DMS53 treated with DMSO at 0.1 percent for 48 hours (cell line): ENCODE results near the gene PPP1R14C.

ENCODE experiments used
- DNase-seq: peaks from one replicate; lab custom pipeline; 2025; ENCODE audit not compliant: unreplicated experiment; lab: John Stamatoyannopoulos, UW

The PPP1R14C gene

DNA sequence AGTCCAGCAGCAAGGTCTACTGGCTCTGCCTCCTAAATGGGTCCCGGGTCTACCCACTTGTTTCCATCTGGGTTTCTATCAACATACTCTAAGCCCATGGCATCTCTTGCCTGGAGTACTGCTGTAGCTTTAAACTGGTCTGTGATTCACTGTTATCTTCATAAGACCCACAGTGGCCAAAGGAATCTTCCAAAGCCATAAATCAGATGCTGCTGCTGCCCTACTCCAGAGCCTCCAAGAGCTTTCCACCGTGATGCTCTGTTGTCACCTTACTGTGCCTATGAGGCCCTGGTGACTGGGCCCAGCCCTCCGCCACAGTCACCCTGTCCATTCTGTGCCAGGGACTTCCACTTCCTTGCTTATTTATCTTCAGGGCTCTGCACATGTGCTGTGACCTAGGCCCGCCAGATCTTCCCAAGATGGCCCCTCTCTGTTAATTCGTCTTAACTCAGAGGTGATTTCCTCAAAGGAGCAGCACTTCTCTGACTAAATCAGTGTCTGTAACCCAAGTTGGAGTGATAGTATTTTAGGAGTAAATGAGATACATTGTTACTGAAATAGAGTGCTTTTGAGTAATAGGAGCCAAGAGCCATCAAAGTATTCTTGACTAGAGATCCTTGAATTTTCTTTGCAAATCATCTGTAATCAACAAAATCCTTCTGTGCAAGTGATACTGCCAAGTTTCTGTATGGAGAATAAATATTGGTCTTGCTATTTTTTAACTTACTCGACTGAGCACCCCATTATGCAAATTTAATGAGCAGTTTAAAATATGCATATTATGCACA lies 102.5 kb downstream of the PPP1R14C start:
- no peak for DNase-seq

DNA sequence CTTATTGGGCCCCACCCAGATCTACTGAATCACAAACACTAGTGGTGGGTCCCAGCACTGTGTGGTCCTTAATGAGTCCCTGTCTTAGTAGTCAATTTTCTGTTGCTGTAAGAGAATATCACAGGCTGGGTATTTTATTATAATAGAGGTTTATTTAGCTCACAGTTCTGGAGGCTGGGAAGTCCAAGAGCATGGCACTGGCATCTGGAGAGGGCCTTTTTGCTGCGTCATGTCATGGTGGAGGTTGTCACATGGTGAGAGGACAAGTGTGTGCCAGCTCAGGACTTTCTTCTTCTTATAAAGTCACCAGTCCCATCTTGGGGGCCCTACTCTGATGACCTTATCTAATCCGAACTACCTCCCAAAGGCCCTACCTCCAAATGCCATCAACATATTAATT lies 105.0 kb downstream of the PPP1R14C start:
- DNase-seq = no peak

DNA sequence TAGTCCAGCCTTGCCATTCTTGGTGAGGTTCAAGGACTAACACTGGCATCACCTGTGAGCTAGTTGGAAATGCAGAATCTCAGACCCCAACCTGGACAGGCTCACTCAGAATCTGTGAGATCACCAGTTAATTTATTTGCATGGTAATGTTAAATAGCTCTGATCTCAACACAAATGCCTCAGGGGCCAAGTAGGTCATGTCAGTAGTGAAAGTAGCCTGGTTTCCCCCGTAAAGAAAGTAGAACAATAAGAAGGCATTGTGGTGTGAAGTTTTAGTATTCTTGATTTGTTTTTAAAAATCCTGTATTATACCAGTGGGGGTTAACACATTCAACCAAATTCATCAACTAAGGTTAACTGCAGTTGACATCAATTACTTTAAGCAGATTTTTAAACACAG lies 105.5 kb downstream of the PPP1R14C start:
- DNase-seq = no peak

DNA sequence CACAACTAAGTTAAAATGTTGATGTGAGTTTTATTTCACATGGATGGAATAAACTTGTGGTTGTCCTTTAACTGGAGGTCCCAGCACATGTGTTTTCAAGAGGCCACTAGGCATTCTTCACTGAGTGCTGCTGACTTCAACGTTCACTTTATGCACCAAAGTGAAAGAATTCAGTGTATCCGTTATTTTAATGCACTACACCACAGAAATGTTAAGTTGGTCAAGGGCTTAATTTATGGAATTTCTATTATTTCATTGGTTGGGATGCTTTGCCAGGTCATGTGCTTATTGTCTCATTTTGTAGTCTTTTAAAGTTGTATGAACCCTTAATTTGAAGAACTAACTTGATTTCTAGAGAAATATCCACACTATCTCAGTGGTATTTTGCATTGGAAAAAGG lies 106.4 kb downstream of the PPP1R14C start:
- no peak for DNase-seq

DNA sequence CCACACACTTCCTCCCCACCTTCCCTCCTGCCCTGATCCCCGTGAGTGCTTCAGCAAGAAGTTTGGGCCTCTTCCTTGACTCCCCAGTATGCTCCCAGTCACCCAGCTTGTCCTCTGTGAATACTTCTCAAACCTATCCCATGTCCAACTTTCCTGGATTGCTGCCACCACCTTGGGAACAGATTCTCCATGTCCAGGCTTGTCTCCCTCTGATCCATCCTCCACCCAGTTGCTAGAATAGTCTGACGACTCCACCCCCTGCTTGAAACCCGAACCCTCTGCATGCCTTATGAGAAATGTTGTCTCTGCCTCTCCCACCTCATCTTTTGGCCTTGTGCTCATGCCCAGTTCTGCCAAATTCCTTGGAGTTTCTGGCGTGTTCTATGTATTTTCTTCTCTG lies 108.0 kb downstream of the PPP1R14C start:
- no peak for DNase-seq

DNA sequence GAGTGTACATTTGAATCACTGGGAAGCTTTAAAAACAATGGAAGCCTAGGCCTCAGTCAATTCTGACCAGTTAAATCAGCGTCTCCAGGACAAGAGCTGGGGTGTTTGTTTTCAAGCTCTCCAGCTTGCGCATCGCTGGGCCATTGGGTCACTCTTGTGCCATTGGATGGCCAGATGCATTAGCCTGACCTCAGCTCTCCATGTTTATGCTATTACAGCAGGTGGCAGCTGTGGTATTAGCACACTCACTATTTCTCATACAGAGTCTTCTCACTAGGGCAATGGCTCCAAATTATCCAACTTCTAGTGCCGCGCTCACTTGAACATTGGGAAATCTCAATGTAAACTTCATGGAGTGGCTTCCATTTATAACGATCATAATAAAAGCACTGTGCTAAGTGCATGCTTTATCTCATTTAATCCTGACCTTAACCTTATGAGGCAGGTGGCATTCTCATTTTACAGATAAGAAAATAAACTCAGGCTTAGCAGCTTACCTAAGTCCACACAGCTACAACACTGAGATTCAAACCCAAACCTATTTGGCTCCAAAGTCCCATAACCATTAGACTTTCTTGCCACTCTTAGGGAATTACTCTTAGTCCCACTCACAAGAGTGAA lies 108.8 kb downstream of the PPP1R14C start:
- DNase-seq = no peak

DNA sequence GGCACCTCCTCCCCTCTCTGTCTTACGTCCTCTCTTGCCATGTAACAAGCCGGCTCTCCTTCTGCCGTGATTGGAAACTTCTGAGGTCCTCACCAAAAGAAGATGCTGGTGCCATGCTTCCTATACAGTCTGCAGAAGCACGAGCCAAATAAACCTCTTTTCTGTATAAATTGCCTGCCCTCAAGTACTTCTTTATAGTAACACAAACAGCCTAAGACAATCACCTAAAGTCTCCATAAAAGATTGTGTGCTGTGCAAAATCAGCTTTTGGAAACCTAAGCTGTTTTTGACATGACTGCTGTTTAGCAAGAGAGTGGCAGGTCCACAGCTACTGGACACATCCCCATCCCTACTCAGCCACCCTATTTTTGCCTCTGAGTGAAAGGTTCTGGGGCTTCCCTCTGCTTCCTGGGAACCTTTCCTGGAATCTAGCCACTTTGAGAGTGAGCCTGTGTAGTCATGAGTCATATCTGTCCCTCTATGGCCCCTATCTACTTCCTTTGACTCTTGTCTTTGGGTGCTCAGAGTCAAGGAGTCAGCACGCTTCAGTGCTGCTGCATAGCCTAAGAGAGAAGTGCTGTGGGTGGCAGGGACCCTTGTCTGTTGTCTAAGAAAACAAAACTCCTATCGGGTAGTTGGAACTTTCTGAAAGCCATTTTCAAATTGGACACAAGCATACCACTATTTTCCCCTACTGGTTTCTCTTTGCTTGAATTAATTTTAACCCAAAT lies 110.0 kb downstream of the PPP1R14C start:
- DNase-seq = peak; percentile 23

DNA sequence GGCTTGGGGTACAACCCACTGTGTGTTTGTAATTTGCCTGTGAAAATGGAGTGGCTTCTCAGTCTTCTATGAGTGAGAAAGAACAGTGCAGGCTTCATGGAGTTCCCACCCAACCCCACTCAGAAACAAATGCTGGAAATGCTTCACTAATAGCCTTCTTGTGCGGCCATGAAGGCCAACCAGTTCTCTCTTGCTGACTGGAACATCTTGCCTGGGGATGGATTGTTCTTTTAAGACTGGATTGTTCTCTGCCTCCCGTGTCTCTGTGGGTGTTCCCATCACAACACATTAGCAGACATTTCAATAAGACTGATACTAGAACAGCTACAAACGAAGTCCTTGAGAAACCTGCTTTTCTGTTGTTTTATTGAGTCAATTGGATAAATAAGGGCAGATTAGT lies 110.6 kb downstream of the PPP1R14C start:
- DNase-seq = no peak

DNA sequence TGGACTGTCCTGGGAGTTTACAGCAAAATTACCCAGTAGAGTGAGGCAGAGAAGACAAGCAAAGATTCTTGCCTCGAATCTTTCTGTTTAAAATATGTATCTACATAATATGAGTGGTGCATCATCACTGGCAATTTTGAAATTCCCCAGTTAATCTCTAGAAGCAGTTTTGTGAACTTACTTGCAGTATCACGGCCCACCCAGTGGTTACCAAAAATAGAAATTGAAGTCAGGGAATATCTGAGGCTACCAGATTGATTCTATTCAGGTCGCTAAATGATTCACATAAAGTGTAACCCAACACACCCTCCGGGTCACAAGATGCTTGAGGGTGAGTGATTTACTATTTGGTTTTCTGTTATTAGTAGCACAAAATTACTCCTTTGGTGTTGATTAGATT lies 111.9 kb downstream of the PPP1R14C start:
- no peak for DNase-seq

DNA sequence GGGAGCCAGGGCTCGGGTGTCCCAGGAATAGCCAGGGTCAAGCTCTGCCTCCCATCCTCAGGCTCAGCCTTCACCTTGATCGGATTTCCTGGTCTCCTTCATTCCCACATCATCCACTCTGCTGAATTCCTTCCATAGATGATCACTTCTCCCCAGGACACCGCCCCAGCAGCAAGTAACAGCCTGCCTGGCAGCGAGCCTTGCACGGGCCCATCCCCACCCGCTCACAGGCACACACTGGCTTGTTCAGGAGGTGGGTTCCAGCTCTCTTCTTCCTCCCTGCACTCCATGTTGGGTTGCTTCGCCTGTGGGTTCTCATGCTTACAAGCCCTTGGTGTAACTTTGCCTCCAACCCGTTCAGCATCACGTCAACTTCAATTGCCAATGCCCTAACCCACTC lies 113.0 kb downstream of the PPP1R14C start:
- DNase-seq = no peak

DNA sequence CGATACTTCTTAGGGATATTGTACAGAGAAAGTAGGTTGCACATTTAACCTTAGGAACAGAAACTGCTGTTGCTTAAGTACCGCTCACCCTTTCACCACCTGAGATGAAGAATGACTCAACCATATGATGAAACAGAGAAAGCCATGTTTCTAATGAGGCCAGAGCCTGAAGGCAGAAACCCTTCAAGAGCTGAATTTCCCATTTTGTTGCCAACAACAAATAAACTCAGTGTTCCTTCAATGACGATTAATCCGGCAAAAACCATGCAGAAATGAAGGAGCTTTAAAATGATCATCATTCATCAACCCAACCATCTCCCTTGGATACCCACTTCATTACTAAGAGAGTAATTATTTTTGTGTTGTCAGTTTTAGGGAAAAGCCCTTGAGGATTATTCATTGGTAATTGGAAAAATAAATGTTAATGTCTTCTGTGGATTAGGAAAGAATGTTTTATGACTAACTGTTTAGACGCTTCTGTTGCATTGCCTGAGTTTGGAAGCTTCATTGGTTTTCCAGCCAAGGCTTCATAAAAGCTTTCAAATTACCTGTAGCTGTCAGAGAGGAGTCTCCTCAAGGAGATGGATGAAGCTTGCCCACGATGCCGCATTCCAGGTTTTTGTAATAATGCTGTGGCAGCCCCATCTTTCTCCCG lies 113.9 kb downstream of the PPP1R14C start:
- no peak for DNase-seq

DNA sequence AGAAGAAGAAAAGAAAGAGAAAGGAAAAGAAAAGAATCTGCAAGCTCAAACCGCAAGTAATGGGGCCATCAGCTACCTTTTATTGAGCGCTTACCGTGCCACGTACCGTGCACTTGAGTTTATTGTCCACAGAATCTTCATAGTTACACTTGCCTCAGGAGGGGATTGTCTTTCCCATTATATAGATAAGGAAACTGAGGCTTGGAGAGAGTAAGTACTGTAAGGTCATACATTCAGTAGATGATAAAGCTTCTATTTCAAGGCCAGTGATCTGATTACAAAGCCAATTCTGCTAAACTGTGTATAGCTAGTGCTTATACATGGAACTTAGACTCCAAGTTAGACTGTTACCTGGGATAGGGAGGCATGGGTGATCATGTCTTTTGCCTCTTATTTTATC lies 115.5 kb downstream of the PPP1R14C start:
- DNase-seq = no peak

DNA sequence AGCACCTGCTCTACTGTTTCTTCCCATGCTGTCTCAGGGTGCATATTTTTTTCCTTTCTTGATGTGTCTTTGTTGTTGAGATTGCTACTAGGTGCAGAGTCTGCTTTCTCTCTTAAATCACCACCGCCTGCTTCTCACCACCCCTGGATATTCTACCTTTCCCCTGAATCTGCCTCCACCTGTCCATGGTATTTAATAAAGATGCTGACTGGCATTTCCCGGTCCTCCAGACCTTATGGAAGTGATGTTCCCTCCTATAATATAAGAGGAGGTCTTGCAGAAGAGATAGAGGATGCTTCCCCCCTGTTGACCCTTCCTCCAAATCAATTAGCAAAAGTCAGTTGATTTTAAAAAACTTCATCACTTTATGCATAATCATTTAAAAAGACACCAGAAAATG lies 118.1 kb downstream of the PPP1R14C start:
- no peak for DNase-seq

DNA sequence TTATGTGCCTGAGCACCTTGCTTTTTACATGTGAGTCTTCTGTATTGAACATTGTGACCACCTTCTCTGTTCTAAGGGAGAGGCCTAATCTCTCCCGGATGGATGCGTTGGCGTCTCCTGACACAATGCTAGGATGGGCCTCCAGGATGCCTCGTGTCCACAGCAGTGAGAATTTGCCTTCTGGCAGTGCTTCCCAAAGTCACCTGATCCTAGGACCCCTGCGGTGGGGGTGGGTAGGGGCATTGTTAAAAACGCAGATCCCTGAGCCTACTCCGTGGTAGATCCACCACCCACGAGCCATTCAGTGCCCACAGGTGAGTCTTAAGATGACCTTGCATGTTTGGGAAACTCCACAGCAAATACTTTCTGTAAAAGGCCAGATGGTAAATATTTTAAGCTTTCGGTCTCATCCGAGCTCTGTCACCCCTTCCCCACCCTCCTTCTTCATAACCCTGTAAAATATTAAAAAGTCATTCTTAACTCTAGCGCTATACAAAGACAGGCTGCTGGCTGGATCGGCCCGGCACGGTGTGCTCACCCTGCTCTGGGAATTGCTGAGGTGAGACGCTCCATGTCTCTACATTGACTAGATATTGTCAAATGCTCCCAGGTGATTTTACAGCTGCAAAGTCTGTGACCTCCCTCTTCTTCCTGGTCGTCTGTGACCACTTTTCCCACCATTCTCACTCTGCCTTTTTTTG lies 119.3 kb downstream of the PPP1R14C start:
- DNase-seq = no peak

DNA sequence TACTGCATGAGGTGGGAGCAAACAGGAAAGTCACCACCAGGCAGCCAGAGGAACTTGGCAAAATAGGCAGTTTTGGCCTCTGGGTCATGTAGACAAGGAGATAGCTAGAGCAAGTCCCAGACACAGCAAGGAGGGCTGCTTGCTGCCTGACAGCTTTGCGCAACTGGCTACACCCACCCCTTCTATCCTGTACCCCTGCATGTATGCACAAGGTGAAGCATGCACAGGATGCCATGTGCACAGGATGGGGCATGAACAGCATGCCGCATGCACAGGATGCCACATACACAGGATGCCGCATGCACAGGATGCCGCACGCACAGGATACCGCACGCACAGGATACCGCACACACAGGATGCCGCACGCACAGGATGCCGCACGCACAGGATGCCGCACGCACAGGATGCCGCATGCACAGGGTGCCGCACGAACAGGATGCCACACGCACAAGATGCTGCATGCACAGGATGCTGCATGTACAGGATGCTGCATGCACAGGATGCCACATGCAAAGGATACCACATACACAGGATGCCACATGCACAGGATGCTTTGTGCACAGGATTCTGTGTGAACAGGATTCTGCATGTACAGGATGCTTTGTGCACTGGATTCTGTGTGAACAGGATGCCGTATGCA lies 121.0 kb downstream of the PPP1R14C start:
- DNase-seq = no peak

DNA sequence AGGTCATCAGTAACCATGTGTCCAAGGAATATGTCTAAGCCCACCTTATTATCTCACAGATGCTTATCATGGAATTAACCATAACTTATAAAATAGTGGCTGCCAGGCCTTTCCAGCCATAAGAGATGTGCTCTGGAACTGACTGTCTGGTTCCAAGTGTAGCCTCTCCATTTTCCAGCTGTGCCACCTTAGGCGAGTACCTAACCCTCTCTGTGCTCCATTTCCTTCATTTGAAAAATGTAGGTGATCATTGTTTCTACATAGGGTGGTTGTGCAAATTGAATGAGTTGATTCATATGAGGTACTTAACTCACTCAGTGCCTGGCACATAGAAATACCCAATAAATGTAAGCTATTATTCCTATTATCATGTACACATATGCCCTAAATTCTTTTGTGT lies 123.5 kb downstream of the PPP1R14C start:
- DNase-seq = no peak

DNA sequence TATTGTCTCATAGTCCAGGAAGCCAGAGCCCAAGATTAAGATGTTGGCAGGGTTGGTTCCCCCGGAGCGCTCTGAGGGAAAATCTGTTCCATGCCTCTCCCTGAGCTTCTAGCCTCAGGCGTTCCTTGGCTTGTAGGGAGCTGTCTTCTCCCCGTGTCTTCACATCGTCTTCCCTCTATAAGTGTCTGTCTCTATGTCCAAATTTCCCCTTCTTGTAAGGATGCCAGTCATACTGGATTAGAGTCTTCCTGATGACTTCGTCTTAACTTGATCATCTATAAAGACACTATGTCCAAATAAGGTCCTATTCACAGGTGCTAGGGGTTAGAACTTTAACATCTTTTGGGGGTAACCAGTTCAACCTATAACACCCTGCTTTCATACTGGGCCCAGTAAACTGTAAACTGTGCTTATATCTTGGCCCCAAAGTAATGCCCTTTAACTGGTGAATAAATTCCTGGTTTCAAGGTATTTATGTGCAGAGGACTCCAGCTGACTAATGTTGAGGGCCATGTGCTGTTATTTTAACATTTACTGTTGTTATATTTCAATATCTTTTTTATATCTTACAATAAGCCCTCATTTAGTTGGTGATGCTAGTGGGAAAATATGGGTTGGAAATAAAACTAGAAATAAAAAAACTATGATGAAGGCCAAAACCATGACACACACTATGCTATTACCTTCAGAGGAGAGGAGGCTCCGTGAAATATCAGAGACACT lies 124.3 kb downstream of the PPP1R14C start:
- DNase-seq = no peak

DNA sequence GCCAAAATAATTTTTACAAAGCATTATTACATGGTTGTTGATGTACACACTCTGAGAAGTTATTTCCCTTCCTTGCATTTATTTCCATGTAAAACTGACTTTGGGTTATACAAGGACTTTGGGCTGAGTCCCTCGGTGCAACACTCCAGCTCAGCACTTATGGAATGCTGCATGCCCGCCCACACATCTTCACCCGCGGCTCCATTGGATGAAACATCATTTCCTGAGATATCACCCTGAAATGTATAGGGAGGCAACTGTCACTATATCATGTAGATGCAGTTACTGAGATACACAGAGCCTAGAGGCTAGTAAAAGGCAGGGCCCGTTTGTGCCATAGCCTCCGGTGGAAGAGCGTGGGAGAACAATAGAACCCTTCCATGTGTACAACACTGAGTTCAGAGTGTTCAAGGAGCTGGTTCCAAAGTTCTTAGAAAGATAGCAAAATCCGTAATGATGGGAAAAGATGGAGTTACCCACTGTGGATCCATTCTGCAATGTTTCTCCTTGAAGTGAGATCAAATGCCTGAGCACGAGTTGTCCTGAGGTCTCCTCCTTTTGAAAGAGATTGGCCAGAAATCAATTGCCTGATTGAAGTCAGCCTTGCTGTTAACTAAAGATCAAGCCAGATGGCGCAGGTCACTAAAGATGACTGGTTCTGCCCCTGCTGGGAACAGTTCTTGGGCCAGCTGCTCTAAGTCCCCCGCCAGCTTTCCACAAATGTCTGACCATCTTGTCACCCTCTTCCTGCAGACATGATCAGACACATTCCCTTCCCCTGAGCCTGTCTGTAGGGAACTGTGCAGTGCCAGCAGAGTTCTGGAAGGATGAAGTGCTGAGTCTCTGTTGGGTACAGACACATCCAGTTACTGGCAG lies 125.1 kb downstream of the PPP1R14C start:
- no peak for DNase-seq
